Measurements from ENCODE around the gene CAPN3. TPM values are rescaled to one million over a fixed set of nuclear protein-coding genes. Genes with fewer than 3 reads are reported as not detected.

Gene CAPN3
- total and polyA plus RNA-seq, 2 experiments from 2014 or later = 0.84 to 1.1 TPM

GRCh38 chr15:42365921-42366550, 6.7 kb downstream of the CAPN3 start:
- no peaks in the 10 kb centered on the region for H3K27me3 ChIP-seq (ENCODE audit: insufficient read depth)
- peaks cover 11% of the 10 kb centered on the region for H3K36me3 Mint-ChIP-seq (ENCODE audit: low read depth)
- H2AFZ ChIP-seq = no peak overlapping the region
- TF ChIP-seq POLR2AphosphoS5 (IDR thresholded peaks at IDR 0.05; ENCODE audit: low read depth) (no peak), CTCF (conservative IDR thresholded peaks at IDR 0.05; ENCODE audit: low read depth in 2 of 2) (no peak), STAT1 (IDR thresholded peaks at IDR 0.05; ENCODE audit: unreplicated experiment) (no peak), EZH2 (IDR thresholded peaks at IDR 0.05; ENCODE audit: low read depth, unreplicated experiment) (no peak), NANOG (IDR thresholded peaks at IDR 0.05; ENCODE audit: borderline replicate concordance) (no peak), CREB1 (CRISPR knock-in tag; IDR thresholded peaks at IDR 0.05; ENCODE audit: low read depth) (no peak), JUNB (IDR thresholded peaks at IDR 0.05; ENCODE audit: unreplicated experiment) (no peak), ETS1 (IDR thresholded peaks at IDR 0.05) (no peak), ZNF462 (CRISPR knock-in tag; IDR thresholded peaks at IDR 0.05) (no peak), EZH2phosphoT487 (IDR thresholded peaks at IDR 0.05; ENCODE audit: unreplicated experiment) (no peak), ZNF114 (CRISPR knock-in tag; IDR thresholded peaks at IDR 0.05) (no peak), REST (IDR thresholded peaks at IDR 0.05; ENCODE audit: unreplicated experiment) (no peak), ZNF331 (CRISPR knock-in tag; IDR thresholded peaks at IDR 0.05; ENCODE audit: low read depth) (no peak)
- no peak for DNase-seq (ENCODE audit: low spot score)
- no peak overlapping the region for H3K4me3 ChIP-seq
- peaks cover 3% of the 10 kb centered on the region for H3K27me3 Mint-ChIP-seq (ENCODE audit: insufficient read depth, low read depth, poor library complexity)
- no peaks in the 10 kb centered on the region for H3K79me2 ChIP-seq (replicated peaks; ENCODE audit: insufficient read depth)
- peaks cover 18% of the 10 kb centered on the region for H3K9me3 Mint-ChIP-seq
- H3K9me2 ChIP-seq (ENCODE audit: insufficient read depth) = peaks cover 31% of the 10 kb centered on the region
- peaks cover 14% of the 10 kb centered on the region for H3K4me1 Mint-ChIP-seq
- peaks cover 19% of the 10 kb centered on the region for H3K4me1 ChIP-seq (ENCODE audit: insufficient read depth)
- no peak overlapping the region for H3K4me2 ChIP-seq
- no peak for ATAC-seq
- H3K27ac ChIP-seq (ENCODE audit: low read depth) = no peak overlapping the region
- H3K27ac Mint-ChIP-seq = no peak overlapping the region
- no peak overlapping the region for H3K4me3 Mint-ChIP-seq
- no peaks in the 10 kb centered on the region; the same call in 1 of the 2 replicates for H3K36me3 ChIP-seq (ENCODE audit: insufficient read depth)
- no peaks in the 10 kb centered on the region for H4K20me1 ChIP-seq (replicated peaks; ENCODE audit: insufficient read depth)
- H3F3A ChIP-seq (replicated peaks; ENCODE audit: low read depth) = no peaks in the 10 kb centered on the region

All from GM23338 (cell line).